H1 (cell line): ENCODE data around the gene ERICH6. TPM values are rescaled to one million over a fixed set of nuclear protein-coding genes. Genes with fewer than 3 reads are reported as not detected.

ENCODE experiments used
- ASH2L ChIP-seq: fragments of 200-600, 300-600 bp; sonication (generic); IDR thresholded peaks from one replicate; pipeline ENCODE4 v1.7.1; 2017; ENCODE audit warnings: low read length
- BCL11A ChIP-seq, 2 experiments: IDR thresholded peaks; one replicate each; pipeline ENCODE4 v1.6.1; 2011; ENCODE audit warnings: low read depth in 2 of 2, low read length in 2 of 2, mild to moderate bottlenecking in 2 of 2
- CHD1 ChIP-seq: IDR thresholded peaks from 2 replicates; pipeline ENCODE4 v1.6.1; 2012; ENCODE audit warnings: low read depth, low read length, improper control_type of control experiment
- CHD2 ChIP-seq: IDR thresholded peaks from 2 replicates; pipeline ENCODE4 v1.6.1; 2012; ENCODE audit warnings: low read length, improper control_type of control experiment
- CREB1 ChIP-seq: IDR thresholded peaks from 2 replicates; pipeline ENCODE4 v1.6.1; 2012; ENCODE audit warnings: inconsistent platforms
- GTF2F1 ChIP-seq: IDR thresholded peaks from 2 replicates; pipeline ENCODE4 v1.6.1; 2012; ENCODE audit warnings: low read depth, low read length, improper control_type of control experiment, borderline replicate concordance
- JUND ChIP-seq: IDR thresholded peaks from 2 replicates; pipeline ENCODE4 v1.6.1; 2011; ENCODE audit warnings: mild to moderate bottlenecking, improper control_type of control experiment, low read length
- TCF12 ChIP-seq: IDR thresholded peaks from 2 replicates; pipeline ENCODE4 v1.6.1; 2011; ENCODE audit warnings: low read depth, mild to moderate bottlenecking, low read length
- polyA plus RNA-seq, 7 experiments: library from polyadenylated mRNA; depleted of rRNA in 3 of 7; stranded (reverse) in 5 of 7; unstranded in 2 of 7; fragments of >200 nt in 5 of 7; fragments of 200-250 nt in 2 of 7; gene quantifications; 1 replicate in 5 of 7; 2 replicates in 1 of 7; 4 replicates in 1 of 7; pipeline versions ENCODE4 v1.2.1 to v1.2.3, GENCODE V29; 2011 to 2013; ENCODE audit warnings: missing spikeins in 2 of 7, mixed read lengths in 2 of 7
- total RNA-seq: library from RNA; stranded (reverse); fragmentation: NEBNext Ultra II Directional; extraction: Animal tissue kit (Norgen Biotek cat#: 25700); gene quantifications from 2 replicates; pipeline ENCODE4 v1.2.1, GENCODE V29; 2021
- TF ChIP-seq, protein P1 (sequence below): IDR thresholded peaks from 2 replicates; pipeline ENCODE4 v1.6.1; 2012; ENCODE audit warnings: low read length, inconsistent platforms
- TF ChIP-seq, protein P2 (sequence below): fragments of 300-600 bp; sonication (generic); IDR thresholded peaks from 2 replicates; pipeline ENCODE4 v1.7.1; 2012; ENCODE audit warnings: low read length, moderate library complexity, mild to moderate bottlenecking, inconsistent platforms; ENCODE audit not compliant: insufficient replicate concordance
- TF ChIP-seq, protein P3 (sequence below): IDR thresholded peaks from 2 replicates; pipeline ENCODE4 v1.6.1; 2011; ENCODE audit warnings: low read depth, mild to moderate bottlenecking, low read length; ENCODE audit not compliant: insufficient read depth

The ERICH6 gene
- total and polyA plus RNA-seq, 2 of the 8 experiments (the other 6 are each of a cell fraction or from before 2014, with no cell fraction given), result not detected

DNA sequence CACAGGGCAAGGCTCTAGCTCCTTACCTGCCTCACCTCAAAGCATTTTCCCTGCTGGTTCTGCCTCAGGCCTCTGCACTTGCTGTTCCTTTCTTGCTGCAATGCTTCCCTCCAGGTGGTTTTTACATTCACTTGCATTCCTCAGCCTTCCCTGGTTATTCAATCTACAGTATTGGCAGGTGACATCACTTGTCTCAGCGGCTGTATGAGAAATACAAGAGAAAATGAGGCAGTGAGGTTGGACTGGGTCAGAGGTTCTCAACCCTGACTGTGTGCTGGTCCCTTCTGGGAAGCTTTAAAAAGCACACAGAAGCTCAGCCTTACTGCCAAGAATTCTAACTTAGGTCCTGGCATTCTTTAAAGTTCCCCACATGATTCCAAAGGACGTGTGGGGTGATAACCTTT lies 32.6 kb upstream of the ERICH6 start (continued):
- TF ChIP-seq, protein P1, sequence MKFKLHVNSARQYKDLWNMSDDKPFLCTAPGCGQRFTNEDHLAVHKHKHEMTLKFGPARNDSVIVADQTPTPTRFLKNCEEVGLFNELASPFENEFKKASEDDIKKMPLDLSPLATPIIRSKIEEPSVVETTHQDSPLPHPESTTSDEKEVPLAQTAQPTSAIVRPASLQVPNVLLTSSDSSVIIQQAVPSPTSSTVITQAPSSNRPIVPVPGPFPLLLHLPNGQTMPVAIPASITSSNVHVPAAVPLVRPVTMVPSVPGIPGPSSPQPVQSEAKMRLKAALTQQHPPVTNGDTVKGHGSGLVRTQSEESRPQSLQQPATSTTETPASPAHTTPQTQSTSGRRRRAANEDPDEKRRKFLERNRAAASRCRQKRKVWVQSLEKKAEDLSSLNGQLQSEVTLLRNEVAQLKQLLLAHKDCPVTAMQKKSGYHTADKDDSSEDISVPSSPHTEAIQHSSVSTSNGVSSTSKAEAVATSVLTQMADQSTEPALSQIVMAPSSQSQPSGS, result peak; percentile 78
- TF ChIP-seq CREB1 (no peak), TCF12 (0 out of 2 replicates have a peak, but pooled peaks have one; percentile 7), JUND (peak; percentile 68), GTF2F1 (no peak), ASH2L (no peak), CHD1 (no peak), CHD2 (no peak), BCL11A (IDR thresholded peaks at IDR 0.05; ENCODE audit: low read depth in 2 of 2, low read length in 2 of 2) (no peak)
- TF ChIP-seq, protein P2, sequence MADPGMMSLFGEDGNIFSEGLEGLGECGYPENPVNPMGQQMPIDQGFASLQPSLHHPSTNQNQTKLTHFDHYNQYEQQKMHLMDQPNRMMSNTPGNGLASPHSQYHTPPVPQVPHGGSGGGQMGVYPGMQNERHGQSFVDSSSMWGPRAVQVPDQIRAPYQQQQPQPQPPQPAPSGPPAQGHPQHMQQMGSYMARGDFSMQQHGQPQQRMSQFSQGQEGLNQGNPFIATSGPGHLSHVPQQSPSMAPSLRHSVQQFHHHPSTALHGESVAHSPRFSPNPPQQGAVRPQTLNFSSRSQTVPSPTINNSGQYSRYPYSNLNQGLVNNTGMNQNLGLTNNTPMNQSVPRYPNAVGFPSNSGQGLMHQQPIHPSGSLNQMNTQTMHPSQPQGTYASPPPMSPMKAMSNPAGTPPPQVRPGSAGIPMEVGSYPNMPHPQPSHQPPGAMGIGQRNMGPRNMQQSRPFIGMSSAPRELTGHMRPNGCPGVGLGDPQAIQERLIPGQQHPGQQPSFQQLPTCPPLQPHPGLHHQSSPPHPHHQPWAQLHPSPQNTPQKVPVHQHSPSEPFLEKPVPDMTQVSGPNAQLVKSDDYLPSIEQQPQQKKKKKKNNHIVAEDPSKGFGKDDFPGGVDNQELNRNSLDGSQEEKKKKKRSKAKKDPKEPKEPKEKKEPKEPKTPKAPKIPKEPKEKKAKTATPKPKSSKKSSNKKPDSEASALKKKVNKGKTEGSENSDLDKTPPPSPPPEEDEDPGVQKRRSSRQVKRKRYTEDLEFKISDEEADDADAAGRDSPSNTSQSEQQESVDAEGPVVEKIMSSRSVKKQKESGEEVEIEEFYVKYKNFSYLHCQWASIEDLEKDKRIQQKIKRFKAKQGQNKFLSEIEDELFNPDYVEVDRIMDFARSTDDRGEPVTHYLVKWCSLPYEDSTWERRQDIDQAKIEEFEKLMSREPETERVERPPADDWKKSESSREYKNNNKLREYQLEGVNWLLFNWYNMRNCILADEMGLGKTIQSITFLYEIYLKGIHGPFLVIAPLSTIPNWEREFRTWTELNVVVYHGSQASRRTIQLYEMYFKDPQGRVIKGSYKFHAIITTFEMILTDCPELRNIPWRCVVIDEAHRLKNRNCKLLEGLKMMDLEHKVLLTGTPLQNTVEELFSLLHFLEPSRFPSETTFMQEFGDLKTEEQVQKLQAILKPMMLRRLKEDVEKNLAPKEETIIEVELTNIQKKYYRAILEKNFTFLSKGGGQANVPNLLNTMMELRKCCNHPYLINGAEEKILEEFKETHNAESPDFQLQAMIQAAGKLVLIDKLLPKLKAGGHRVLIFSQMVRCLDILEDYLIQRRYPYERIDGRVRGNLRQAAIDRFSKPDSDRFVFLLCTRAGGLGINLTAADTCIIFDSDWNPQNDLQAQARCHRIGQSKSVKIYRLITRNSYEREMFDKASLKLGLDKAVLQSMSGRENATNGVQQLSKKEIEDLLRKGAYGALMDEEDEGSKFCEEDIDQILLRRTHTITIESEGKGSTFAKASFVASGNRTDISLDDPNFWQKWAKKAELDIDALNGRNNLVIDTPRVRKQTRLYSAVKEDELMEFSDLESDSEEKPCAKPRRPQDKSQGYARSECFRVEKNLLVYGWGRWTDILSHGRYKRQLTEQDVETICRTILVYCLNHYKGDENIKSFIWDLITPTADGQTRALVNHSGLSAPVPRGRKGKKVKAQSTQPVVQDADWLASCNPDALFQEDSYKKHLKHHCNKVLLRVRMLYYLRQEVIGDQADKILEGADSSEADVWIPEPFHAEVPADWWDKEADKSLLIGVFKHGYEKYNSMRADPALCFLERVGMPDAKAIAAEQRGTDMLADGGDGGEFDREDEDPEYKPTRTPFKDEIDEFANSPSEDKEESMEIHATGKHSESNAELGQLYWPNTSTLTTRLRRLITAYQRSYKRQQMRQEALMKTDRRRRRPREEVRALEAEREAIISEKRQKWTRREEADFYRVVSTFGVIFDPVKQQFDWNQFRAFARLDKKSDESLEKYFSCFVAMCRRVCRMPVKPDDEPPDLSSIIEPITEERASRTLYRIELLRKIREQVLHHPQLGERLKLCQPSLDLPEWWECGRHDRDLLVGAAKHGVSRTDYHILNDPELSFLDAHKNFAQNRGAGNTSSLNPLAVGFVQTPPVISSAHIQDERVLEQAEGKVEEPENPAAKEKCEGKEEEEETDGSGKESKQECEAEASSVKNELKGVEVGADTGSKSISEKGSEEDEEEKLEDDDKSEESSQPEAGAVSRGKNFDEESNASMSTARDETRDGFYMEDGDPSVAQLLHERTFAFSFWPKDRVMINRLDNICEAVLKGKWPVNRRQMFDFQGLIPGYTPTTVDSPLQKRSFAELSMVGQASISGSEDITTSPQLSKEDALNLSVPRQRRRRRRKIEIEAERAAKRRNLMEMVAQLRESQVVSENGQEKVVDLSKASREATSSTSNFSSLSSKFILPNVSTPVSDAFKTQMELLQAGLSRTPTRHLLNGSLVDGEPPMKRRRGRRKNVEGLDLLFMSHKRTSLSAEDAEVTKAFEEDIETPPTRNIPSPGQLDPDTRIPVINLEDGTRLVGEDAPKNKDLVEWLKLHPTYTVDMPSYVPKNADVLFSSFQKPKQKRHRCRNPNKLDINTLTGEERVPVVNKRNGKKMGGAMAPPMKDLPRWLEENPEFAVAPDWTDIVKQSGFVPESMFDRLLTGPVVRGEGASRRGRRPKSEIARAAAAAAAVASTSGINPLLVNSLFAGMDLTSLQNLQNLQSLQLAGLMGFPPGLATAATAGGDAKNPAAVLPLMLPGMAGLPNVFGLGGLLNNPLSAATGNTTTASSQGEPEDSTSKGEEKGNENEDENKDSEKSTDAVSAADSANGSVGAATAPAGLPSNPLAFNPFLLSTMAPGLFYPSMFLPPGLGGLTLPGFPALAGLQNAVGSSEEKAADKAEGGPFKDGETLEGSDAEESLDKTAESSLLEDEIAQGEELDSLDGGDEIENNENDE, result no peak
- TF ChIP-seq, protein P3, sequence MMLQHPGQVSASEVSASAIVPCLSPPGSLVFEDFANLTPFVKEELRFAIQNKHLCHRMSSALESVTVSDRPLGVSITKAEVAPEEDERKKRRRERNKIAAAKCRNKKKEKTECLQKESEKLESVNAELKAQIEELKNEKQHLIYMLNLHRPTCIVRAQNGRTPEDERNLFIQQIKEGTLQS, result no peak
